ENCODE data around the gene ATXN10. TPM values are rescaled to one million over a fixed set of nuclear protein-coding genes. Genes with fewer than 3 reads are reported as not detected.

Gene ATXN10
- total RNA-seq, 1 experiment from 2014 or later: 135 TPM

- TF ChIP-seq CTCF (IDR thresholded peaks at IDR 0.05 in 2 of 3, conservative IDR thresholded peaks at IDR 0.05 in 1 of 3; ENCODE audit: borderline replicate concordance in 1 of 3, insufficient read depth in 1 of 3, low read depth in 2 of 3, low read length in 2 of 3) (no peak), ZFX (IDR thresholded peaks at IDR 0.05) (no peak), CBX3 (IDR thresholded peaks at IDR 0.05; ENCODE audit: low read depth) (no peak), POLR2AphosphoS5 (IDR thresholded peaks at IDR 0.05; ENCODE audit: low read depth, low read length) (no peak)
Measured at GRCh38 chr22:45698094-45698493, 26.5 kb downstream of the ATXN10 start (continued).

GRCh38 chr22:45702981-45703380 is 31.3 kb downstream of the ATXN10 start:
- Histone ChIP-seq H3K27ac (ENCODE audit: low read depth, low read length) (no peak overlapping the region), H3K36me3 (ENCODE audit: control insufficient read depth in 1 of 2, insufficient read depth in 2 of 2, low read length in 2 of 2) (peaks cover 13 to 17% of the 10 kb centered on the region in 2 experiments; a peak in 2 of 4 replicates), H3K79me2 (ENCODE audit: insufficient read depth, low read length) (peaks cover 28% of the 10 kb centered on the region), H3K9me2 (ENCODE audit: insufficient read depth) (no peaks in the 10 kb centered on the region), H3K4me2 (ENCODE audit: low read length) (no peak overlapping the region), H2AFZ (ENCODE audit: low read depth, low read length, poor library complexity, severe bottlenecking) (no peak overlapping the region), H4K20me1 (ENCODE audit: insufficient read depth) (no peaks in the 10 kb centered on the region), H3K4me1 (ENCODE audit: control insufficient read depth in 1 of 2, insufficient read depth in 2 of 2, low read length in 2 of 2) (no peaks in the 10 kb centered on the region), H3K9ac (ENCODE audit: low read length) (no peak overlapping the region), H3K27me3 (ENCODE audit: insufficient read depth, low read length) (no peaks in the 10 kb centered on the region), H3K9me3 (ENCODE audit: control insufficient read depth in 1 of 2, insufficient read depth in 1 of 2, low read depth in 1 of 2, low read length in 2 of 2) (no peaks in the 10 kb centered on the region), H3K4me3 (replicated peaks in 1 of 2; ENCODE audit: low read depth in 1 of 2, low read length in 2 of 2) (no peak overlapping the region)
- ChIA-PET CTCF (no interaction called here), RAD21 (ENCODE audit: low non-redundant PET in 1 of 2, low total read pairs in 2 of 2, uncharacterized antibody in 2 of 2, unreplicated experiment in 2 of 2) (no interaction called here), POLR2A (no interaction called here)
- ATAC-seq: no peak
- TF ChIP-seq SRF (IDR thresholded peaks at IDR 0.05; ENCODE audit: low read depth) (no peak), ZFX (IDR thresholded peaks at IDR 0.05) (no peak), POLR2AphosphoS5 (IDR thresholded peaks at IDR 0.05; ENCODE audit: low read depth, low read length) (no peak), CEBPB (IDR thresholded peaks at IDR 0.05; ENCODE audit: low read depth) (no peak), CBX3 (IDR thresholded peaks at IDR 0.05; ENCODE audit: low read depth) (no peak), POLR2A (IDR thresholded peaks at IDR 0.05; ENCODE audit: borderline replicate concordance, extremely low read depth, insufficient read depth, insufficient read length) (no peak), EZH2 (IDR thresholded peaks at IDR 0.05) (no peak), ELF1 (IDR thresholded peaks at IDR 0.05; ENCODE audit: borderline replicate concordance, low read depth) (no peak), RAD21 (IDR thresholded peaks at IDR 0.05; ENCODE audit: low read depth) (no peak), EGR1 (IDR thresholded peaks at IDR 0.05; ENCODE audit: low read depth) (no peak), FOSL1 (IDR thresholded peaks at IDR 0.05; ENCODE audit: low read depth) (no peak)
- no TSS peak for BruUV-seq (replicated peaks)
- intact Hi-C loops (cut with micrococcal nuclease): no loop called here
- DNase-seq (ENCODE audit: low read depth, low spot score): no peak
